Measurements from ENCODE around the gene PEX19. TPM values are rescaled to one million over a fixed set of nuclear protein-coding genes. Genes with fewer than 3 reads are reported as not detected.

Gene PEX19
- polyA plus RNA-seq, 1 donor, result 49.1 TPM

- 44% methylated on average over 3 of the region's 6 CpGs for WGBS (ENCODE audit: insufficient coverage, low lambda C conversion rate)
Measured at GRCh38 chr1:160260406-160261382, 24.2 kb downstream of the PEX19 start.

GRCh38 chr1:160258177-160258798, 26.6 kb downstream of the PEX19 start:
- peaks cover 16% of the 10 kb centered on the region for H3K4me1 ChIP-seq (ENCODE audit: control insufficient read depth, insufficient read depth, low read length)
- no CpG with 5 or more reads among the region's 7 CpGs for WGBS (ENCODE audit: insufficient coverage, low lambda C conversion rate)

More at GRCh38 chr1:160260406-160261382, 24.2 kb downstream of the PEX19 start:
- H3K27ac ChIP-seq (ENCODE audit: low read length), result peak overlapping the region; percentile 97
- peaks cover 3% of the 10 kb centered on the region for H3K36me3 ChIP-seq (ENCODE audit: control insufficient read depth, insufficient read depth, low read length)
- peaks cover 21% of the 10 kb centered on the region for H3K4me1 ChIP-seq (ENCODE audit: control insufficient read depth, insufficient read depth, low read length)
- DNase-seq, result peak; percentile 45 to 67
- peak overlapping the region; percentile 88 for H3K4me3 ChIP-seq (ENCODE audit: low read length)
- no peaks in the 10 kb centered on the region for H3K27me3 ChIP-seq (ENCODE audit: control insufficient read depth, insufficient read depth, low read length)
- H3K9me3 ChIP-seq (ENCODE audit: control insufficient read depth, low read depth, low read length), result no peaks in the 10 kb centered on the region

GRCh38 chr1:160257411-160258015, 27.4 kb downstream of the PEX19 start:
- no peak for DNase-seq
- H3K27ac ChIP-seq (ENCODE audit: low read length), result no peak overlapping the region
- peaks cover 14% of the 10 kb centered on the region for H3K4me1 ChIP-seq (ENCODE audit: control insufficient read depth, insufficient read depth, low read length)
- H3K27me3 ChIP-seq (ENCODE audit: control insufficient read depth, insufficient read depth, low read length), result no peaks in the 10 kb centered on the region
- WGBS (ENCODE audit: insufficient coverage, low lambda C conversion rate), result 100% methylated on average over 1 of the region's 6 CpGs
- H3K4me3 ChIP-seq (ENCODE audit: low read length), result no peak overlapping the region
- no peaks in the 10 kb centered on the region for H3K9me3 ChIP-seq (ENCODE audit: control insufficient read depth, low read depth, low read length)
- H3K36me3 ChIP-seq (ENCODE audit: control insufficient read depth, insufficient read depth, low read length), result peaks cover 5% of the 10 kb centered on the region

More at GRCh38 chr1:160258177-160258798, 26.6 kb downstream of the PEX19 start:
- no peak for DNase-seq
- Histone ChIP-seq H3K27me3 (ENCODE audit: control insufficient read depth, insufficient read depth, low read length) (no peaks in the 10 kb centered on the region), H3K36me3 (ENCODE audit: control insufficient read depth, insufficient read depth, low read length) (peaks cover 5% of the 10 kb centered on the region), H3K4me3 (ENCODE audit: low read length) (no peak overlapping the region), H3K27ac (ENCODE audit: low read length) (no peak overlapping the region), H3K9me3 (ENCODE audit: control insufficient read depth, low read depth, low read length) (no peaks in the 10 kb centered on the region)

- H3K27me3 ChIP-seq (ENCODE audit: control insufficient read depth, insufficient read depth, low read length), result no peaks in the 10 kb centered on the region
- peaks cover 14% of the 10 kb centered on the region for H3K4me1 ChIP-seq (ENCODE audit: control insufficient read depth, insufficient read depth, low read length)
- H3K36me3 ChIP-seq (ENCODE audit: control insufficient read depth, insufficient read depth, low read length), result peaks cover 5% of the 10 kb centered on the region
- no peak for DNase-seq
- H3K9me3 ChIP-seq (ENCODE audit: control insufficient read depth, low read depth, low read length), result no peaks in the 10 kb centered on the region
- WGBS (ENCODE audit: insufficient coverage, low lambda C conversion rate), result 100% methylated on average over 1 of the region's 3 CpGs
- no peak overlapping the region for H3K4me3 ChIP-seq (ENCODE audit: low read length)
- H3K27ac ChIP-seq (ENCODE audit: low read length), result no peak overlapping the region
Measured at GRCh38 chr1:160256396-160257046, 28.4 kb downstream of the PEX19 start.

GRCh38 chr1:160255781-160256300, 29.1 kb downstream of the PEX19 start:
- peaks cover 11% of the 10 kb centered on the region for H3K4me1 ChIP-seq (ENCODE audit: control insufficient read depth, insufficient read depth, low read length)
- WGBS (ENCODE audit: insufficient coverage, low lambda C conversion rate), result no CpG with 5 or more reads among the region's 4 CpGs
- no peaks in the 10 kb centered on the region for H3K27me3 ChIP-seq (ENCODE audit: control insufficient read depth, insufficient read depth, low read length)
- H3K27ac ChIP-seq (ENCODE audit: low read length), result no peak overlapping the region
- H3K4me3 ChIP-seq (ENCODE audit: low read length), result no peak overlapping the region
- H3K9me3 ChIP-seq (ENCODE audit: control insufficient read depth, low read depth, low read length), result no peaks in the 10 kb centered on the region
- H3K36me3 ChIP-seq (ENCODE audit: control insufficient read depth, insufficient read depth, low read length), result peaks cover 5% of the 10 kb centered on the region
- no peak for DNase-seq

- H3K36me3 ChIP-seq (ENCODE audit: control insufficient read depth, insufficient read depth, low read length), result peaks cover 2% of the 10 kb centered on the region
- peak; percentile 47 to 64 for DNase-seq
- no CpG with 5 or more reads among the region's 5 CpGs for WGBS (ENCODE audit: insufficient coverage, low lambda C conversion rate)
- H3K27ac ChIP-seq (ENCODE audit: low read length), result no peak overlapping the region
- no peaks in the 10 kb centered on the region for H3K4me1 ChIP-seq (ENCODE audit: control insufficient read depth, insufficient read depth, low read length)
- no peaks in the 10 kb centered on the region for H3K9me3 ChIP-seq (ENCODE audit: control insufficient read depth, low read depth, low read length)
- no peaks in the 10 kb centered on the region for H3K27me3 ChIP-seq (ENCODE audit: control insufficient read depth, insufficient read depth, low read length)
- no peak overlapping the region for H3K4me3 ChIP-seq (ENCODE audit: low read length)
Measured at GRCh38 chr1:160251687-160252526, 33.0 kb downstream of the PEX19 start.

- no peak overlapping the region for H3K27ac ChIP-seq (ENCODE audit: low read length)
- H3K27me3 ChIP-seq (ENCODE audit: control insufficient read depth, insufficient read depth, low read length), result no peaks in the 10 kb centered on the region
- no peak overlapping the region for H3K4me3 ChIP-seq (ENCODE audit: low read length)
- H3K36me3 ChIP-seq (ENCODE audit: control insufficient read depth, insufficient read depth, low read length), result peaks cover 2% of the 10 kb centered on the region
- no peaks in the 10 kb centered on the region for H3K9me3 ChIP-seq (ENCODE audit: control insufficient read depth, low read depth, low read length)
- DNase-seq, result peak in 1 of 2 donors; percentile 24
- H3K4me1 ChIP-seq (ENCODE audit: control insufficient read depth, insufficient read depth, low read length), result no peaks in the 10 kb centered on the region
Measured at GRCh38 chr1:160251011-160251410, 33.9 kb downstream of the PEX19 start.

GRCh38 chr1:160247053-160247452, 37.9 kb downstream of the PEX19 start:
- Histone ChIP-seq H3K4me3 (ENCODE audit: low read length) (no peak overlapping the region), H3K27ac (ENCODE audit: low read length) (no peak overlapping the region), H3K4me1 (ENCODE audit: control insufficient read depth, insufficient read depth, low read length) (no peaks in the 10 kb centered on the region), H3K9me3 (ENCODE audit: control insufficient read depth, low read depth, low read length) (no peaks in the 10 kb centered on the region), H3K27me3 (ENCODE audit: control insufficient read depth, insufficient read depth, low read length) (no peaks in the 10 kb centered on the region), H3K36me3 (ENCODE audit: control insufficient read depth, insufficient read depth, low read length) (peaks cover 16% of the 10 kb centered on the region)
- no CpG with 5 or more reads among the region's 1 CpG for WGBS (ENCODE audit: insufficient coverage, low lambda C conversion rate)
- DNase-seq, result no peak

GRCh38 chr1:160245434-160245833, 39.5 kb downstream of the PEX19 start:
- Histone ChIP-seq H3K27me3 (ENCODE audit: control insufficient read depth, insufficient read depth, low read length) (no peaks in the 10 kb centered on the region), H3K4me1 (ENCODE audit: control insufficient read depth, insufficient read depth, low read length) (no peaks in the 10 kb centered on the region), H3K36me3 (ENCODE audit: control insufficient read depth, insufficient read depth, low read length) (peaks cover 16% of the 10 kb centered on the region), H3K9me3 (ENCODE audit: control insufficient read depth, low read depth, low read length) (no peaks in the 10 kb centered on the region), H3K27ac (ENCODE audit: low read length) (no peak overlapping the region), H3K4me3 (ENCODE audit: low read length) (no peak overlapping the region)
- no peak for DNase-seq
- 71% methylated on average over 1 of the region's 1 CpG for WGBS (ENCODE audit: insufficient coverage, low lambda C conversion rate)

All from large intestine (tissue), 3 donors.